K562 (cell line): ENCODE results near the gene SLC26A5. TPM values are rescaled to one million over a fixed set of nuclear protein-coding genes. Genes with fewer than 3 reads are reported as not detected.

Source experiments
- BRF1 ChIP-seq: IDR thresholded peaks from 3 replicates; pipeline ENCODE4 v1.6.1; 2011; ENCODE audit warnings: borderline replicate concordance, mild to moderate bottlenecking; ENCODE audit not compliant: insufficient read length; ENCODE audit errors: extremely low read depth
- CBX1 ChIP-seq: sonication (generic); IDR thresholded peaks from 2 replicates; pipeline ENCODE4 v1.6.1; 2016; ENCODE audit warnings: antibody characterized with exemption, low read depth, mild to moderate bottlenecking
- MAFG ChIP-seq: fragments of 450-650 bp; conservative IDR thresholded peaks from 2 replicates; pipeline ENCODE4 v1.6.1; 2016; ENCODE audit warnings: missing genetic modification characterization, missing compliant biosample characterization
- ZNF263 ChIP-seq: sonication (generic); formaldehyde crosslinking; IDR thresholded peaks from 2 replicates; pipeline ENCODE4 v1.8.0; 2022; ENCODE audit warnings: mild to moderate bottlenecking, missing genetic modification reagents, borderline replicate concordance
- ZNF395 ChIP-seq: fragments of 200-800 bp; sonication (Bioruptor generic); IDR thresholded peaks from 2 replicates; pipeline ENCODE4 v1.6.1; 2017; ENCODE audit warnings: missing genetic modification characterization, missing compliant biosample characterization
- ZNF518B ChIP-seq: fragments of 250-450 bp; sonication (Bioruptor Pico); IDR thresholded peaks from 2 replicates; pipeline ENCODE4 v1.5.0; 2021; ENCODE audit warnings: mild to moderate bottlenecking, moderate library complexity
- polyA plus RNA-seq, 8 experiments: library from polyadenylated mRNA; depleted of rRNA in 4 of 8; stranded (reverse) in 5 of 8; unstranded in 3 of 8; fragments of >200 nt; fragmentation: Nextera tagmentation in 2 of 8; fragmentation: Illumina TruSeq in 1 of 8; extraction: Ambion mirVana in 2 of 8; extraction: Trizol in 1 of 8; gene quantifications; 2 replicates each; pipeline versions ENCODE4 v1.2.1 to v1.2.3, GENCODE V29; 2011 to 2014; ENCODE audit warnings: inconsistent platforms in 1 of 8, missing spikeins in 1 of 8
- total RNA-seq, 7 experiments: library from RNA; depleted of rRNA in 6 of 7; stranded (reverse); fragments of >200 nt in 6 of 7; fragmentation: Illumina TruSeq in 2 of 7; extraction: Trizol in 2 of 7; gene quantifications; 2 replicates each; pipeline versions ENCODE4 v1.2.1 to v1.2.3, GENCODE V29; 2011 to 2021; ENCODE audit warnings: low replicate concordance in 1 of 7
- TF ChIP-seq, protein P1 (sequence below), 2 experiments: fragments of 450-650 bp; IDR thresholded peaks; 2 replicates each; pipeline ENCODE4 v1.6.1; 2016; ENCODE audit warnings: mild to moderate bottlenecking in 2 of 2, borderline replicate concordance in 1 of 2, low read depth in 1 of 2, moderate library complexity in 1 of 2
- TF ChIP-seq, protein P2 (sequence below): sonication (generic); formaldehyde crosslinking; IDR thresholded peaks from 2 replicates; pipeline ENCODE4 v1.4.0; 2020; ENCODE audit warnings: mild to moderate bottlenecking, missing genetic modification reagents
- TF ChIP-seq, protein P3 (sequence below): fragments of 250-450 bp; sonication (Bioruptor Pico); IDR thresholded peaks from 2 replicates; pipeline ENCODE4 v1.5.0; 2020; ENCODE audit warnings: mild to moderate bottlenecking, borderline replicate concordance

SLC26A5 gene
- total and polyA plus RNA-seq, 9 of the 15 experiments (the other 6 are each of a cell fraction or from before 2014, with no cell fraction given), result not detected

GRCh38 chr7:103382032-103382402 is 64.0 kb downstream of the SLC26A5 start (continued):
- TF ChIP-seq, protein P1, sequence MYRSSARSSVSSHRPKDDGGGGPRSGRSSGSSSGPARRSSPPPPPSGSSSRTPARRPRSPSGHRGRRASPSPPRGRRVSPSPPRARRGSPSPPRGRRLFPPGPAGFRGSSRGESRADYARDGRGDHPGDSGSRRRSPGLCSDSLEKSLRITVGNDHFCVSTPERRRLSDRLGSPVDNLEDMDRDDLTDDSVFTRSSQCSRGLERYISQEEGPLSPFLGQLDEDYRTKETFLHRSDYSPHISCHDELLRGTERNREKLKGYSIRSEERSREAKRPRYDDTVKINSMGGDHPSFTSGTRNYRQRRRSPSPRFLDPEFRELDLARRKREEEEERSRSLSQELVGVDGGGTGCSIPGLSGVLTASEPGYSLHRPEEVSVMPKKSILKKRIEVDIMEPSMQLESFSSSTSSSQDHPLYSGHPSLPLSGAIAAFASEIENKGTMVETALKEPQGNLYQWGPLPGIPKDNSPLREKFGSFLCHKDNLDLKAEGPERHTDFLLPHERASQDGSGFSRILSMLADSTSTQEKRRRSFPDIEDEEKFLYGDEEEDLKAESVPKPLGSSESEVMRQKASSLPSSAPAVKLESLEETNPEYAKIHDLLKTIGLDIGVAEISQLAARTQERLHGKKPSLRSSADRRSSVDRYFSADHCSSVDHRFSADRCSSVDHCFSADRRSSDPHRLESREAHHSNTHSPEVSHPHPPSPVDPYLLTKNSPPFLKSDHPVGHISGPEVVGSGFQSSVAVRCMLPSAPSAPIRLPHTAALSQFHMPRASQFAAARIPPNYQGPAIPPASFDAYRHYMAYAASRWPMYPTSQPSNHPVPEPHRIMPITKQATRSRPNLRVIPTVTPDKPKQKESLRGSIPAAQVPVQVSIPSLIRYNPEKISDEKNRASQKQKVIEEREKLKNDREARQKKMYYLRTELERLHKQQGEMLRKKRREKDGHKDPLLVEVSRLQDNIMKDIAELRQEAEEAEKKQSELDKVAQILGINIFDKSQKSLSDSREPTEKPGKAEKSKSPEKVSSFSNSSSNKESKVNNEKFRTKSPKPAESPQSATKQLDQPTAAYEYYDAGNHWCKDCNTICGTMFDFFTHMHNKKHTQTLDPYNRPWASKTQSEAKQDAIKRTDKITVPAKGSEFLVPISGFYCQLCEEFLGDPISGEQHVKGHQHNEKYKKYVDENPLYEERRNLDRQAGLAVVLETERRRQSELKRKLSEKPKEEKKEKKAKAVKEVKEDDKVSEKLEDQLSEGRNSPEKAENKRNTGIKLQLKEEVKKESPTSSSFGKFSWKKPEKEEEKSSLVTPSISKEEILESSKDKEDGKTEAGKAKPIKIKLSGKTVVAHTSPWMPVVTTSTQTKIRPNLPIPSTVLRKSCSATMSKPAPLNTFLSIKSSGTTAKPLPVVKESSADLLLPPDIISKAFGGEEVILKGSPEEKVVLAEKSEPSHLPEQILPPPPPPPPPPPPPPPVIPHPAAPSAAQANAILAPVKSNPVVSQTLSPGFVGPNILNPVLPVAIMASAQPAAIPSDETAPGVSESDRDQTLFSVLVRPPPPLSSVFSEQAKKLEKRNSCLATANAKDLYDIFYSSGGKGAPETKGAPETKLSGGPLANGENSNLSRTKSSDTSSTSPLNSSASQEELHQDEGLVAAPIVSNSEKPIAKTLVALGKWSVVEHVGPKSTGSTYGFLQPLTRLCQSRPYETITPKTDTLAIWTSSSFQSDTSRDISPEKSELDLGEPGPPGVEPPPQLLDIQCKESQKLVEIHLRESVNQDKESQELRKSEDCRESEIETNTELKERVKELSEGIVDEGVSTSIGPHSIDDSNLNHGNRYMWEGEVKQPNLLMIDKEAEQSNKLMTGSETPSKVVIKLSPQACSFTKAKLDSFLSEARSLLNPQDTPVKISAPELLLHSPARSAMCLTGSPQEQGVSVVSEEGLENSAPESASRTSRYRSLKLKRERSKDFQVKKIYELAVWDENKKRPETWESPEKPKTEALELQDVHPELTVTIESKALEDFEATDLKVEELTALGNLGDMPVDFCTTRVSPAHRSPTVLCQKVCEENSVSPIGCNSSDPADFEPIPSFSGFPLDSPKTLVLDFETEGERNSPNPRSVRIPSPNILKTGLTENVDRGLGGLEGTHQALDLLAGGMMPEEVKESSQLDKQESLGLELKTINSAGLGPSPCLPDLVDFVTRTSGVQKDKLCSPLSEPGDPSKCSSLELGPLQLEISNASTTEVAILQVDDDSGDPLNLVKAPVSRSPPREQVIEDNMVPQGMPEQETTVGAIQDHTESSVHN (IDR thresholded peaks at IDR 0.05; ENCODE audit: borderline replicate concordance in 1 of 2, low read depth in 1 of 2), result no peak
- TF ChIP-seq, protein P2, sequence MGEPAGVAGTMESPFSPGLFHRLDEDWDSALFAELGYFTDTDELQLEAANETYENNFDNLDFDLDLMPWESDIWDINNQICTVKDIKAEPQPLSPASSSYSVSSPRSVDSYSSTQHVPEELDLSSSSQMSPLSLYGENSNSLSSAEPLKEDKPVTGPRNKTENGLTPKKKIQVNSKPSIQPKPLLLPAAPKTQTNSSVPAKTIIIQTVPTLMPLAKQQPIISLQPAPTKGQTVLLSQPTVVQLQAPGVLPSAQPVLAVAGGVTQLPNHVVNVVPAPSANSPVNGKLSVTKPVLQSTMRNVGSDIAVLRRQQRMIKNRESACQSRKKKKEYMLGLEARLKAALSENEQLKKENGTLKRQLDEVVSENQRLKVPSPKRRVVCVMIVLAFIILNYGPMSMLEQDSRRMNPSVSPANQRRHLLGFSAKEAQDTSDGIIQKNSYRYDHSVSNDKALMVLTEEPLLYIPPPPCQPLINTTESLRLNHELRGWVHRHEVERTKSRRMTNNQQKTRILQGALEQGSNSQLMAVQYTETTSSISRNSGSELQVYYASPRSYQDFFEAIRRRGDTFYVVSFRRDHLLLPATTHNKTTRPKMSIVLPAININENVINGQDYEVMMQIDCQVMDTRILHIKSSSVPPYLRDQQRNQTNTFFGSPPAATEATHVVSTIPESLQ (CRISPR knock-in tag), result no peak
- TF ChIP-seq ZNF395 (CRISPR knock-in tag) (no peak), BRF1 (no peak), ZNF518B (CRISPR knock-in tag) (no peak), CBX1 (no peak), MAFG (tag) (0 out of 2 replicates have a peak, but pooled peaks have one; percentile 12), ZNF263 (CRISPR knock-in tag) (no peak)
- TF ChIP-seq, protein P3, sequence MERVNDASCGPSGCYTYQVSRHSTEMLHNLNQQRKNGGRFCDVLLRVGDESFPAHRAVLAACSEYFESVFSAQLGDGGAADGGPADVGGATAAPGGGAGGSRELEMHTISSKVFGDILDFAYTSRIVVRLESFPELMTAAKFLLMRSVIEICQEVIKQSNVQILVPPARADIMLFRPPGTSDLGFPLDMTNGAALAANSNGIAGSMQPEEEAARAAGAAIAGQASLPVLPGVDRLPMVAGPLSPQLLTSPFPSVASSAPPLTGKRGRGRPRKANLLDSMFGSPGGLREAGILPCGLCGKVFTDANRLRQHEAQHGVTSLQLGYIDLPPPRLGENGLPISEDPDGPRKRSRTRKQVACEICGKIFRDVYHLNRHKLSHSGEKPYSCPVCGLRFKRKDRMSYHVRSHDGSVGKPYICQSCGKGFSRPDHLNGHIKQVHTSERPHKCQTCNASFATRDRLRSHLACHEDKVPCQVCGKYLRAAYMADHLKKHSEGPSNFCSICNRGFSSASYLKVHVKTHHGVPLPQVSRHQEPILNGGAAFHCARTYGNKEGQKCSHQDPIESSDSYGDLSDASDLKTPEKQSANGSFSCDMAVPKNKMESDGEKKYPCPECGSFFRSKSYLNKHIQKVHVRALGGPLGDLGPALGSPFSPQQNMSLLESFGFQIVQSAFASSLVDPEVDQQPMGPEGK (CRISPR knock-in tag), result no peak
